Mucosa of descending colon (tissue), 3 donors: ENCODE measurements around the gene CRYAB. TPM values are rescaled to one million over a fixed set of nuclear protein-coding genes. Genes with fewer than 3 reads are reported as not detected.

ENCODE experiments used
- ATAC-seq: fragments of 200-7000 bp; cut with Tn5 transposase; one replicate; pipeline ENCODE4 v1.9.1; 2020; ENCODE audit warnings: mild to moderate bottlenecking, moderate library complexity
- DNase-seq, 3 donors: peaks; one replicate each; pipeline ENCODE4 v3.0.0-alpha.2; 2020
- H3K36me3 ChIP-seq: fragments of 200-600 bp; one replicate; pipeline ENCODE4 v1.8.0; 2021; ENCODE audit warnings: low read depth, mild to moderate bottlenecking
- H3K4me1 ChIP-seq: fragments of 200-600 bp; one replicate; pipeline ENCODE4 v1.8.0; 2021; ENCODE audit warnings: low read depth, mild to moderate bottlenecking
- H3K4me3 ChIP-seq: fragments of 200-600 bp; one replicate; pipeline ENCODE4 v1.8.0; 2021; ENCODE audit warnings: mild to moderate bottlenecking
- H3K9me3 ChIP-seq: fragments of 200-600 bp; one replicate; pipeline ENCODE4 v1.8.0; 2021; ENCODE audit warnings: mild to moderate bottlenecking
- CTCF ChIP-seq: fragments of 200-600 bp; IDR thresholded peaks from one replicate; pipeline ENCODE4 v1.8.0; 2022; ENCODE audit warnings: antibody characterized with exemption, mild to moderate bottlenecking
- intact Hi-C, 2 donors: fragments of 100-400 bp; cut with DNase I in 1 of 2; cut with micrococcal nuclease in 1 of 2; formaldehyde crosslinking; loops; one replicate each; pipeline versions ENCODE4 v1.11.0 to v1.11.1; 2022; cut with DNase I, micrococcal nuclease
- total RNA-seq, 3 donors: library from RNA; stranded (reverse); fragmentation: NEBNext Ultra II Directional in 2 of 3; extraction: Animal tissue kit (Norgen Biotek cat#: 25700) in 2 of 3; gene quantifications; one replicate each; pipeline versions ENCODE4 v1.2.1 to v1.2.4, GENCODE V29; 2021 to 2023
- donor health status: DM: no; HTN: no; CAD: no; lungs with moderate emphysema.
- donor health status: DM: no; HTN: no; CAD: no.
- donor health status: DM: no; HTN: yes; CAD: no.

CRYAB gene
- total RNA-seq, 3 donors from 2014 or later, result 13.8 to 331 (median 30.7) TPM

- no peaks in the 10 kb centered on the region for H3K9me3 ChIP-seq
- H3K36me3 ChIP-seq, result no peaks in the 10 kb centered on the region
- DNase-seq (no peak), ATAC-seq (peak; percentile 12)
- H3K4me1 ChIP-seq, result peaks cover 9% of the 10 kb centered on the region
- intact Hi-C loops, result loop anchor here (5.0 to 10.0 kb wide), 2 partner anchors 39 to 46 kb away; no protein-coding TSS in a partner anchor
- no peak overlapping the region for H3K4me3 ChIP-seq
- TF ChIP-seq CTCF, result no peak
These were observed 27.2 kb upstream of the CRYAB start for GRCh38 chr11:111938687-111939160.

GRCh38 chr11:111937844-111938243 is 26.3 kb upstream of the CRYAB start:
- no peak for TF ChIP-seq CTCF
- Histone ChIP-seq H3K36me3 (no peaks in the 10 kb centered on the region), H3K9me3 (no peaks in the 10 kb centered on the region), H3K4me3 (no peak overlapping the region), H3K4me1 (peaks cover 9% of the 10 kb centered on the region)
- no peak for DNase-seq
- intact Hi-C loops, result loop anchor here (5.0 to 10.0 kb wide), 2 partner anchors 39 to 47 kb away; no protein-coding TSS in a partner anchor
- no peak for ATAC-seq

- no peaks in the 10 kb centered on the region for H3K9me3 ChIP-seq
- intact Hi-C loops, result loop anchor here (5.0 to 10.0 kb wide), 2 partner anchors 40 to 47 kb away; no protein-coding TSS in a partner anchor
- H3K4me1 ChIP-seq, result peaks cover 9% of the 10 kb centered on the region
- peak overlapping the region; percentile 27 for H3K4me3 ChIP-seq
- H3K36me3 ChIP-seq, result no peaks in the 10 kb centered on the region
- no peak for DNase-seq
- ATAC-seq, result no peak
- no peak for TF ChIP-seq CTCF
These were observed 25.8 kb upstream of the CRYAB start for GRCh38 chr11:111937461-111937769.

GRCh38 chr11:111936040-111936540 is 24.5 kb upstream of the CRYAB start:
- ATAC-seq, result no peak

GRCh38 chr11:111935317-111936039 is 23.9 kb upstream of the CRYAB start:
- no peak for TF ChIP-seq CTCF
- H3K4me3 ChIP-seq, result no peak overlapping the region
- no peak for ATAC-seq
- intact Hi-C loops, result loop anchor here (5.0 to 10.0 kb wide), 2 partner anchors 42 to 49 kb away; no protein-coding TSS in a partner anchor
- H3K36me3 ChIP-seq, result no peaks in the 10 kb centered on the region
- peaks cover 9% of the 10 kb centered on the region for H3K4me1 ChIP-seq
- no peaks in the 10 kb centered on the region for H3K9me3 ChIP-seq
- no peak for DNase-seq

More at GRCh38 chr11:111936040-111936540, 24.5 kb upstream of the CRYAB start:
- Histone ChIP-seq H3K4me3 (no peak overlapping the region), H3K36me3 (no peaks in the 10 kb centered on the region), H3K4me1 (peaks cover 9% of the 10 kb centered on the region), H3K9me3 (no peaks in the 10 kb centered on the region)
- no peak for TF ChIP-seq CTCF
- intact Hi-C loops, result loop anchor here (5.0 to 10.0 kb wide), 2 partner anchors 41 to 49 kb away; no protein-coding TSS in a partner anchor
- DNase-seq, result no peak
